NCI-H2196 (cell line): Measurements from ENCODE around the gene PNPLA7.
"Not testable (repeated sequence)": the region's sequence is repeated elsewhere in the genome, so short reads cannot be mapped to it uniquely, and the experiment has no call there.

Experiments
- DNase-seq: peaks from one replicate; lab custom pipeline; 2025; ENCODE audit not compliant: unreplicated experiment; lab: John Stamatoyannopoulos, UW

The PNPLA7 gene

GRCh38 chr9:137516144-137516917 lies 33.9 kb downstream of the PNPLA7 start:
- no peak for DNase-seq

GRCh38 chr9:137515338-137515724 lies 34.9 kb downstream of the PNPLA7 start:
- no peak for DNase-seq

- no peak for DNase-seq
Observed at GRCh38 chr9:137514691-137515337, 35.4 kb downstream of the PNPLA7 start.

DNA sequence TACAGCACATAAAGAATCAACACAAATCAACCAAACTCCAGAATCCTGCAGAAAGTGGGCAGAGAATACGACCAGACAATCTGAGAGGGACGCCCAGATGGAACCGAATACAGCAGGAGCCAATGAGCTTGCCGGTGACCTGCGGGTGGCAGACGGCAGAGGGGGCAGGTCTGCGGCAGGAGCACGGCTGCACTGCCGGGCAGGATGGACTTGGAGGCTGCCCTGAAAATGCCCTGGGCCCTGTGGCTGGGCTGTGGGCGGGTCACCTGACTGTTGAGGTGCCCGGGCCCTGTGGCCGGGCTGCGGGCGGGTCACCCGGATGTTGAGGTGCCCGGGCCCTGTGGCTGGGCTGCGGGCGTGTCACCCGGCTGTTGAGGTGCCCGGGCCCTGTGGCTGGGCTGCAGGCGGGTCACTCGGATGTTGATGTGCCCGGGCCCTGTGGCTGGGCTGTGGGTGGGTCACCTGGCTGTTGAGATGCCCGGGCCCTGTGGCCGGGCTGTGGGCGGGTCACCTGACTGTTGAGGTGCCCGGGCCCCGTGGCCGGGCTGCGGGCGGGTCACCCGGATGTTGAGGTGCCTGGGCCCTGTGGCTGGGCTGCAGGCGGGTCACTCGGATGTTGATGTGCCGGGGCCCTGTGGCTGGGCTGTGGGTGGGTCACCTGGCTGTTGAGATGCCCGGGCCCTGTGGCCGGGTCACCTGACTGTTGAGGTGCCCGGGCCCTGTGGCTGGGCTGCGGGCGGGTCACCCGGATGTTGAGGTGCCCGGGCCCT lies 36.2 kb downstream of the PNPLA7 start:
- not testable (repeated sequence) for DNase-seq

- DNase-seq: not testable (repeated sequence)
Observed at GRCh38 chr9:137513136-137513535, 37.1 kb downstream of the PNPLA7 start.

DNA sequence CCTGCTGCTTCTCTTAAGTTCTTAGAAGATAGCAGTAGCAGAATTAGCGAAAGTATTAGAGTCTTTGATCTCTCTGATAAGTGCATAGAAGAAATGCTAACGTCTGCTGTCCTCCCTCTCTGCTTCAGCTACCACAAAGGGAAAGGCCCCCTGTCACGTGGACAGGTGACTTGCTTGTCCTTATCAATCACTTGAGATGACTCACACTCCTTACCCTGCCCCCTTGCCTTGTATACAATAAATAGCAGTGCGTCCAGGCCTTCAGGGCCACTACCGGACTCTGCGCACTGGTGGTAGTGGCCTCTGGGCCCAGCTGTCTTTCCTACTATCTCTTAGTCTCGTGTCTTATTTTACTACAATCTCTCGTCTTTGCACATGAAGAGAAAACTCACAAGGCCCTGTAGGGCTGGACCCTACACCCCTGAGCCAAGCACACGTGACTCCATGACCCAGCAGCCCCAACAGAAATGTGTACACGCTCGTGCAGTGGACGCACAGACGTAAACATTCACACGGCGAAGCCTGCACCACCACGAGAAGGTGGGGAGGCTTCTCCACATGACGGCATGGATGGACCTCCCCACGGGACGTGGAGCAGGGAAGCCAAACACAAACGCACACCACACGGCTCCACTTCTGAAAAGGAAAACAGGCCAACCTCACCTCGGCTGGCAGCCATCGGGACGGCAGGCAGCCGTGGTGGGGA lies 38.3 kb downstream of the PNPLA7 start:
- DNase-seq: no peak

DNA sequence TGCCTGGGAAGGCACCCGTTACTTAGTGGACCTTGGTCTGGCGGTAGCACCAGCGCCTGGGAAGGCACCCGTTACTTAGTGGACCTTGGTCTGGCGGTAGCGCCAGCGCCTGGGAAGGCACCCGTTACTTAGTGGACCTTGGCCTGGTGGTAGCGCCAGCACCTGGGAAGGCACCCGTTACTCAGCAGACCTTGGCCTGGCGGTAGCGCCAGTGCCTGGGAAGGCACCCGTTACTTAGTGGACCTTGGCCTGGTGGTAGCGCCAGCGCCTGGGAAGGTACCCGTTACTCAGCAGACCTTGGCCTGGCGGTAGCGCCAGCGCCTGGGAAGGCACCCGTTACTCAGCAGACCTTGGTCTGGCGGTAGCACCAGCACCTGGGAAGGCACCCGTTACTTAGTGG lies 39.1 kb downstream of the PNPLA7 start:
- DNase-seq: not testable (repeated sequence)

DNA sequence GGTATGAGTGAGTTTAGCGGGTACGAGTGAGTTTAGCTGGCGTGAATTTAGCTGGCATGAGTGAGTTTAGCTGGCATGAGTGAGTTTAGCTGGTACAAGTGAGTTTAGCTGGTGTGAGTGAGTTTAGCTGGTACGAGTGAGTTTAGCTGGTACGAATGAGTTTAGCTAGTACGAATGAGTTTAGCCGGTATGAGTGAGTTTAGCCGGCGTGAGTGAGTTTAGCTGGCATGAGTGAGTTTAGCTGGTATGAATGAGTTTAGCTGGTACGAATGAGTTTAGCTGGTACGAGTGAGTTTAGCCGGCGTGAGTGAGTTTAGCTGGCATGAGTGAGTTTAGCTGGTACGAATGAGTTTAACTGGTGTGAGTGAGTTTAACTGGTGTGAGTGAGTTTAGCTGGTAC lies 41.0 kb downstream of the PNPLA7 start:
- DNase-seq: no peak

DNA sequence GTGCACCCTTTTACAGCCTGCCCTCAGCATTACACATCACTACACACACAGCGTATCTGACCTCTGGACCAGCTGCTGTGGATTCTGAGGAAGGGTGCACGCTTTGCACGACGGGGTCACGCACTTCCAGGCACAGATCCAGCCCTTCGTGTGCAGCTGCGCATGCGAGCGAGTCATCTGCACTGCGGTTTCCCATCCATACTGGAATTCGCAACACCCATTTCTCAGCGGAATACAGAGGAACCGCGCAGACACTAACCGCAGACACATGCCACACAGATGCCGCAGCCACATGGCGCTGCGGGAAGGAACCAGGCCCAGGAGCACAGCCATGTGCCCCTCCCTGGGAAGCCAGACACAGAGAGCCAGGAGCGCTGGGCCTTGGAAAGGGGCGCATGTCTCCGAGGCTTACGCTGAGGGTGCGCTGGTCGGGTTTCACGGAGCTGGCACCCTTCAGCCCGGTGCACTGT lies 43.5 kb downstream of the PNPLA7 start:
- DNase-seq: no peak

GRCh38 chr9:137506274-137506673 lies 43.9 kb downstream of the PNPLA7 start:
- DNase-seq: no peak

DNA sequence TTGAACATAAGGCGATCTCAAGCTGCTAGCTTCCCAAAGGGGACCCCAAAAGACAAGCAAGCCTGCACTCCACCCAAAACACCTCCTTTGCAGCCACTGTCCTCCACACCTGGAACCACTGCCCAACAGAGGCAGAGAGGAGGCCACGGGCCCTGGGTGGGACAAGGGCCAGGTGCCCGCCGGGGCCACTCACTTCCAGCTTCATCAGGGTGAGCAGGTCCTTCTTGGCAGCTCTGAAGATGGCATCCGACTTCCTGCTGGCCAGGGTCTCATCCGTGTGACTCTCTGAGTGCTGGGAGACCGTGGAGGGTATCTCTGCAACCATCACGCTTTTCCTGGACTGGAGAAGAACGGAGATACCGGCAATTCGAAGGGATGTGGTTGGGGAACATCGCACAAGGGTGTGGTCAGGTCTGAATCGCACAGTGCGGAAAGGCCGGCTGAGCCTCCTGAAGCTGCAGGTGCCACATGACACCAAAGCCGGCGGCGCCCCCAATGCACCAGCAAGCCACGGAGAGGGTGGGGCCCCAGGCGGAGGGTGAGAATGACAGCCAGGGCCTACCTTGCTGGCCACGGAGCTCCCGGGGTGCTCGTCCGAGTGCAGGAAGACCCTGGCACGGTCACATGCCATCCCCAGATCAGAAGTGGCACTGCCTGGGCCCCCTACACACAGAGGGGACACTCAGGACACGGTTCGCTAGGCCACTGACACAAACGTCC lies 44.6 kb downstream of the PNPLA7 start:
- DNase-seq: no peak

DNA sequence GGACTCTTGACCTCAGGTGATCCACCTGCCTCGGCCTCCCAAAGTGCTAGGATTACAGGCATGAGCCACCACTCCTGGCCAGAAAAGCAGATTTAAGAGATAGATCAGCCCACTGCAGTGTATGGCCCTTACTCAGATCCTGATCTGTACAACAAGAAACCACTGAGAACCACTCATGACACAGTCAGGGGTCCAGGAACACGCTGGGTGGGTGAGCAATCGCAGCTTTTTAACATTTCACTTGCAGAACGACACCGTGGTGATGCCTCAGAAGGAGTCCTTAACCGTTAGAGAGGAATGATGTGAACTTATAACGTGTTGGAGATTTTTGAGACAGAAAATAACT lies 45.8 kb downstream of the PNPLA7 start:
- DNase-seq: no peak

- DNase-seq: no peak
Observed at GRCh38 chr9:137502008-137502911, 47.9 kb downstream of the PNPLA7 start.

- DNase-seq: no peak
Observed at GRCh38 chr9:137501457-137501856, 48.7 kb downstream of the PNPLA7 start.

GRCh38 chr9:137500666-137501397 lies 49.4 kb downstream of the PNPLA7 start:
- DNase-seq: no peak

- no peak for DNase-seq
Observed at GRCh38 chr9:137499858-137500661, 50.1 kb downstream of the PNPLA7 start.

GRCh38 chr9:137499416-137499815 lies 50.8 kb downstream of the PNPLA7 start:
- DNase-seq: no peak

DNA sequence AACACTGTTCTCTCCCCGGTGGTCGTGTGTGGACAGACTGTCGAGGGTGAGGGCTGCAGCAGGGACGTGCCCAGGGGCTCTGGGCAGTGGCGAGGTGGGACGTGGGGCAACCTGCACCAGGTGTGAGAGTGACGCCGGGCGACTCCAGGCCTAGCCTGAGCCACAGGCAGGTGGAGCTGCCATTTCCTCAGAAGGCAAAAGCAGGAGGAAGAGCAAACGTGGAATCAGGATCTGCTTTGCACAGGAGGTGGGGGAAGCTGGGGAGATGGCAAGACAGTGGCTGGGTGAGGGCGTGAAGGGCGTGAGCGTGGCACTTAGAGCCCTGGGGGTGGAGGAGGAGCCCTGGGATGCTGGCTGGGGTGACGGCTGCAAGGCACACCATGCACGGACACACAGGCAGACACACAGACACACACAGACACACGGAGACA lies 51.5 kb downstream of the PNPLA7 start:
- DNase-seq: no peak
